SH-SY5Y (cell line): ENCODE measurements around the gene WDR37.

ENCODE experiments used
- GATA2 ChIP-seq: IDR thresholded peaks from 2 replicates; pipeline ENCODE4 v1.6.1; 2011; ENCODE audit warnings: mild to moderate bottlenecking, low read depth, low read length
- GATA3 ChIP-seq: IDR thresholded peaks from 2 replicates; pipeline ENCODE4 v1.6.1; 2011; ENCODE audit warnings: low read depth, mild to moderate bottlenecking, low read length, moderate library complexity

DNA sequence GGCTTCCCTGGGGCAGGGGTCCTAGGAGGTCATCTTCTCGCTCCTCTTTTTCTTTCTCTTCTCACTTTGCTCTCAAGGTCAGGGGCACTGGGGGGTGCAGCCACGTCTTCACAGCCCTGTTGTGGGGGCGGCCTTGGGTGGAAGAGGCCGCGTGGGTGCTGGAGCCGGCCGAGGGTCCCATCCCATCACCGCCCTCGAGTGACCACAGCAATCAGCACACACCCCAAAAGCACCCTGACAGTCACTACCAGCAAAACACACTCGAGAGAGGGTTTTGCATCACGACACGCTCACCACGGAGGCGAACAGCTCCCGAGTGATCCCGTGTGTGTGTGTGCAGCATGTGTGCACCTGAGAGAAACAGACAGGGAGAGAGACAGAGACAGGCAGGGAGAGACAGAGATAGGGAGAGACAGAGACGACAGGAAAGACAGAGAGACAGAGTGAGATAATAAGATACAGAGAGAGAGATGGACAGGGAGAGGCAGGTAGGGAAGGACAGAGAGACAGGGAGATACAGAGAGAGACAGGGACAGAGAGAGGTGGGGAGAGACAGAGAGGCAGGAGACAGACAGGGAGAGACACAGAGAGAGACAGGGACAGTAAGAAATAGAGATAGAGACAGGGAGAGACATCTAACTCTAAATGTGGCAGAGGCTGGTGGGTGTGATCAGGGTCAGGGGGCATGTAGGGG is 100.9 kb downstream of the WDR37 start:
- TF ChIP-seq GATA3, result no peak
- no peak for TF ChIP-seq GATA2
